Activated CD8-positive, alpha-beta memory T cell treated with anti-CD3 and anti-CD28 coated beads, Interleukin-2, amount 50 U/mL, for 1 hour (primary cell): ENCODE measurements around the gene GATAD2B.

Experiments
- DNase-seq: peaks from one replicate; pipeline ENCODE4 v3.0.0-alpha.2; 2020; ENCODE audit errors: extremely low read depth

GATAD2B gene

GRCh38 chr1:153951801-153952200, 29.0 kb upstream of the GATAD2B start:
- DNase-seq: no peak

- no peak for DNase-seq
Observed at GRCh38 chr1:153951183-153951582, 28.4 kb upstream of the GATAD2B start.

- no peak for DNase-seq
Observed at GRCh38 chr1:153946622-153947241, 24.0 kb upstream of the GATAD2B start, which contains the start of gene DENND4B. Gene DENND4B (minus strand): TSS chr1:153946718. CDS start chr1:153944374, 2,344 bp downstream.

- no peak for DNase-seq
Observed at GRCh38 chr1:153945795-153946621, 23.2 kb upstream of the GATAD2B start.

GRCh38 chr1:153945131-153945794, 22.5 kb upstream of the GATAD2B start:
- DNase-seq: no peak

GRCh38 chr1:153944827-153945117, 22.0 kb upstream of the GATAD2B start:
- no peak for DNase-seq

- DNase-seq: no peak
Observed at GRCh38 chr1:153944005-153944826, 21.4 kb upstream of the GATAD2B start.

- no peak for DNase-seq
Observed at GRCh38 chr1:153942766-153943549, 20.2 kb upstream of the GATAD2B start.

GRCh38 chr1:153941826-153942725, 19.3 kb upstream of the GATAD2B start:
- no peak for DNase-seq

- no peak for DNase-seq
Observed at GRCh38 chr1:153940756-153941155, 18.0 kb upstream of the GATAD2B start.

GRCh38 chr1:153939476-153939875, 16.7 kb upstream of the GATAD2B start:
- DNase-seq: no peak

- DNase-seq: no peak
Observed at GRCh38 chr1:153938996-153939395, 16.2 kb upstream of the GATAD2B start.

GRCh38 chr1:153937331-153937730, 14.6 kb upstream of the GATAD2B start:
- no peak for DNase-seq

GRCh38 chr1:153936011-153936802, 13.4 kb upstream of the GATAD2B start:
- no peak for DNase-seq

- no peak for DNase-seq
Observed at GRCh38 chr1:153934746-153935145, 12.0 kb upstream of the GATAD2B start.

GRCh38 chr1:153933955-153934354, 11.2 kb upstream of the GATAD2B start:
- no peak for DNase-seq

GRCh38 chr1:153933430-153933829, 10.7 kb upstream of the GATAD2B start:
- DNase-seq: no peak

- DNase-seq: no peak
Observed at GRCh38 chr1:153932156-153933131, 9.7 kb upstream of the GATAD2B start.
